Spleen (tissue), 7 donors: ENCODE measurements around the gene CANX.

Experiments used
- CTCF ChIP-seq, 11 experiments: fragments of 200-600 bp in 7 of 11; fragments of 450-650 bp in 4 of 11; sonication (generic) in 4 of 11; IDR thresholded peaks in 8 of 11; conservative IDR thresholded peaks in 3 of 11; 1 replicate in 7 of 11; 2 replicates in 4 of 11; pipeline versions ENCODE4 v1.4.0 to v1.8.0; 2016 to 2021; ENCODE audit warnings: antibody characterized with exemption in 11 of 11, inconsistent platforms in 4 of 11, mild to moderate bottlenecking in 1 of 11
- POLR2A ChIP-seq, 3 donors: fragments of 450-650 bp; IDR thresholded peaks; one replicate each; pipeline ENCODE4 v1.5.1; 2017; ENCODE audit warnings: antibody characterized with exemption in 3 of 3, mild to moderate bottlenecking in 1 of 3
- donor health status: DM: no; HTN: no; CAD: no; lungs with moderate emphysema.
- donor health status: DM: no; HTN: no; CAD: no.
- donor health status: DM: no; HTN: no; CAD: no.

GRCh38 chr5:179697108-179697507 is 1.7 kb upstream of the CANX start:
- no peak for TF ChIP-seq CTCF (IDR thresholded peaks at IDR 0.05 in 8 of 11, conservative IDR thresholded peaks at IDR 0.05 in 3 of 11)
- no peak for TF ChIP-seq POLR2A (IDR thresholded peaks at IDR 0.05)
